Panc1 (cell line): ENCODE results near the gene CCNG2. TPM values are rescaled to one million over a fixed set of nuclear protein-coding genes. Genes with fewer than 3 reads are reported as not detected.

ENCODE experiments used
- ATAC-seq: fragments of 200-7000 bp; cut with Tn5 transposase; 2 replicates; pipeline ENCODE4 v1.9.1; 2020; ENCODE audit warnings: mild to moderate bottlenecking, moderate library complexity
- BruUV-seq: library from RNA; stranded (reverse); fragments of 400-500 nt; replicated peaks from 2 replicates; lab custom pipeline; 2021; lab: Mats Ljungman, UMichigan
- CTCF ChIA-PET: fragments of 300-600 bp; sonication (Branson Sonifier 250); formaldehyde crosslinking; loops from one replicate; lab custom pipeline; 2022; ENCODE audit warnings: antibody characterized with exemption; lab: Charles Lee
- POLR2A ChIA-PET: fragments of 300-600 bp; sonication (Branson Sonifier 250); formaldehyde crosslinking; loops from one replicate; lab custom pipeline; 2022; ENCODE audit warnings: antibody characterized with exemption; lab: Charles Lee
- DNase-seq: peaks from one replicate; pipeline ENCODE4 v3.0.0-alpha.2; 2010; ENCODE audit warnings: low read depth, low spot score
- H3K27ac ChIP-seq: 2 replicates; pipeline ENCODE4 v1.5.1; 2011; ENCODE audit warnings: mild to moderate bottlenecking, low read length, inconsistent platforms
- H3K27me3 ChIP-seq: fragments of 200-500 bp; sonication (Bioruptor generic); 2 replicates; pipeline ENCODE4 v1.6.0; 2014; ENCODE audit warnings: low read length, inconsistent platforms; ENCODE audit not compliant: control insufficient read depth, insufficient read depth
- H3K36me3 ChIP-seq: fragments of 200-500 bp; sonication (Bioruptor generic); 2 replicates; pipeline ENCODE4 v1.5.1; 2014; ENCODE audit warnings: inconsistent platforms, mild to moderate bottlenecking, low read length, moderate library complexity; ENCODE audit not compliant: control insufficient read depth, insufficient read depth
- H3K4me1 ChIP-seq: 2 replicates; pipeline ENCODE4 v1.5.1; 2011; ENCODE audit warnings: inconsistent platforms, mild to moderate bottlenecking, low read length, moderate library complexity; ENCODE audit not compliant: control insufficient read depth, insufficient read depth
- H3K4me3 ChIP-seq, 2 experiments: 2 replicates each; pipeline ENCODE4 v1.5.1; 2011 to 2012; ENCODE audit warnings: low read depth in 2 of 2, low read length in 2 of 2, mild to moderate bottlenecking in 2 of 2, inconsistent platforms in 1 of 2, moderate library complexity in 1 of 2
- H3K9me3 ChIP-seq: fragments of 200-500 bp; sonication (Bioruptor generic); 2 replicates; pipeline ENCODE4 v1.5.1; 2014; ENCODE audit warnings: low read depth, mild to moderate bottlenecking, inconsistent platforms, low read length, moderate library complexity; ENCODE audit not compliant: control insufficient read depth, insufficient read depth
- POLR2AphosphoS5 ChIP-seq: IDR thresholded peaks from 2 replicates; pipeline ENCODE4 v1.6.1; 2012; ENCODE audit warnings: mild to moderate bottlenecking, low read depth, low read length, moderate library complexity
- SIN3A ChIP-seq: IDR thresholded peaks from 2 replicates; pipeline ENCODE4 v1.6.1; 2012; ENCODE audit warnings: low read depth, mild to moderate bottlenecking, low read length, moderate library complexity, borderline replicate concordance; ENCODE audit not compliant: insufficient read depth
- TCF7L2 ChIP-seq: IDR thresholded peaks from 2 replicates; pipeline ENCODE4 v1.6.1; 2011; ENCODE audit warnings: mild to moderate bottlenecking, low read depth, low read length, inconsistent platforms
- in situ Hi-C: cut with HindIII; loops from 2 replicates; pipeline ENCODE4 v1.10.0; 2016; ENCODE audit warnings: low sequenced_read_pairs, low pct_unique_long_range_greater_than_20kb
- intact Hi-C: fragments of 100-400 bp; cut with micrococcal nuclease; formaldehyde crosslinking; loops from one replicate; pipeline ENCODE4 v1.10.0; 2022; ENCODE audit not compliant: unreplicated experiment
- total RNA-seq: library from RNA; stranded (reverse); gene quantifications from one replicate; pipeline ENCODE4 v1.2.1, GENCODE V29; 2021; ENCODE audit not compliant: unreplicated experiment
- TF ChIP-seq, protein P1 (sequence below), 2 experiments: IDR thresholded peaks; 2 replicates each; pipeline ENCODE4 v1.6.1; 2011 to 2012; ENCODE audit warnings: low read depth in 2 of 2, control low read depth in 1 of 2, low read length in 1 of 2, mild to moderate bottlenecking in 1 of 2, moderate library complexity in 1 of 2; ENCODE audit not compliant: insufficient read depth in 1 of 2
- TF ChIP-seq, protein P2 (sequence below): fragments of 450-650 bp; IDR thresholded peaks from 2 replicates; pipeline ENCODE4 v1.5.1; 2017; ENCODE audit warnings: mild to moderate bottlenecking

CCNG2 gene
- total RNA-seq, 1 experiment from 2014 or later = 18.4 TPM

DNA sequence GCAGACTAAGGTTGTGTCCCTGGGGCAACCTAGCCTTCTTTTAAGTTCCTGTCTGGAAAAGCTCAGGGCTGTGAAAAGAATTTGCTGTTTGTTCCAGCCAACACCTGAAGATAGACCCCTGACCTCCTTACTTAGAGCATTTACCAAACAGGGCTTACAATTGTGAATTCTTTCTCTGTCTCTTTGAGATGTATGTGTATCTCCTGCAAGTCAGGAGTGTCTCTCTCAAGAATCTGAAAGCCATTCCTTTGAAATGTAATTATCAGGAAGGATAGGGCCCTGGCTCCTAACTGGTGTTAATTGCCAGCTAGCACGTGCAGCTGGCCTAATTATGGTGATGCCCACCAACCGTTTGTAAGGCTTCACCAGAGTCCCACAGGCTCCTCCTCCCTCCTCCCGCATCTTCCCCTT lies 18.2 kb downstream of the CCNG2 start:
- POLR2A ChIA-PET = no interaction called here
- no TSS peak for BruUV-seq

GRCh38 chr4:77176640-77177039 lies 19.6 kb downstream of the CCNG2 start:
- BruUV-seq = no TSS peak
- TF ChIP-seq TCF7L2 (no peak), POLR2AphosphoS5 (no peak), SIN3A (no peak)
- TF ChIP-seq, protein P1, sequence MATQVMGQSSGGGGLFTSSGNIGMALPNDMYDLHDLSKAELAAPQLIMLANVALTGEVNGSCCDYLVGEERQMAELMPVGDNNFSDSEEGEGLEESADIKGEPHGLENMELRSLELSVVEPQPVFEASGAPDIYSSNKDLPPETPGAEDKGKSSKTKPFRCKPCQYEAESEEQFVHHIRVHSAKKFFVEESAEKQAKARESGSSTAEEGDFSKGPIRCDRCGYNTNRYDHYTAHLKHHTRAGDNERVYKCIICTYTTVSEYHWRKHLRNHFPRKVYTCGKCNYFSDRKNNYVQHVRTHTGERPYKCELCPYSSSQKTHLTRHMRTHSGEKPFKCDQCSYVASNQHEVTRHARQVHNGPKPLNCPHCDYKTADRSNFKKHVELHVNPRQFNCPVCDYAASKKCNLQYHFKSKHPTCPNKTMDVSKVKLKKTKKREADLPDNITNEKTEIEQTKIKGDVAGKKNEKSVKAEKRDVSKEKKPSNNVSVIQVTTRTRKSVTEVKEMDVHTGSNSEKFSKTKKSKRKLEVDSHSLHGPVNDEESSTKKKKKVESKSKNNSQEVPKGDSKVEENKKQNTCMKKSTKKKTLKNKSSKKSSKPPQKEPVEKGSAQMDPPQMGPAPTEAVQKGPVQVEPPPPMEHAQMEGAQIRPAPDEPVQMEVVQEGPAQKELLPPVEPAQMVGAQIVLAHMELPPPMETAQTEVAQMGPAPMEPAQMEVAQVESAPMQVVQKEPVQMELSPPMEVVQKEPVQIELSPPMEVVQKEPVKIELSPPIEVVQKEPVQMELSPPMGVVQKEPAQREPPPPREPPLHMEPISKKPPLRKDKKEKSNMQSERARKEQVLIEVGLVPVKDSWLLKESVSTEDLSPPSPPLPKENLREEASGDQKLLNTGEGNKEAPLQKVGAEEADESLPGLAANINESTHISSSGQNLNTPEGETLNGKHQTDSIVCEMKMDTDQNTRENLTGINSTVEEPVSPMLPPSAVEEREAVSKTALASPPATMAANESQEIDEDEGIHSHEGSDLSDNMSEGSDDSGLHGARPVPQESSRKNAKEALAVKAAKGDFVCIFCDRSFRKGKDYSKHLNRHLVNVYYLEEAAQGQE (IDR thresholded peaks at IDR 0.05; ENCODE audit: insufficient read depth in 1 of 2, low read depth in 2 of 2, low read length in 1 of 2) = no peak
- TF ChIP-seq, protein P2, sequence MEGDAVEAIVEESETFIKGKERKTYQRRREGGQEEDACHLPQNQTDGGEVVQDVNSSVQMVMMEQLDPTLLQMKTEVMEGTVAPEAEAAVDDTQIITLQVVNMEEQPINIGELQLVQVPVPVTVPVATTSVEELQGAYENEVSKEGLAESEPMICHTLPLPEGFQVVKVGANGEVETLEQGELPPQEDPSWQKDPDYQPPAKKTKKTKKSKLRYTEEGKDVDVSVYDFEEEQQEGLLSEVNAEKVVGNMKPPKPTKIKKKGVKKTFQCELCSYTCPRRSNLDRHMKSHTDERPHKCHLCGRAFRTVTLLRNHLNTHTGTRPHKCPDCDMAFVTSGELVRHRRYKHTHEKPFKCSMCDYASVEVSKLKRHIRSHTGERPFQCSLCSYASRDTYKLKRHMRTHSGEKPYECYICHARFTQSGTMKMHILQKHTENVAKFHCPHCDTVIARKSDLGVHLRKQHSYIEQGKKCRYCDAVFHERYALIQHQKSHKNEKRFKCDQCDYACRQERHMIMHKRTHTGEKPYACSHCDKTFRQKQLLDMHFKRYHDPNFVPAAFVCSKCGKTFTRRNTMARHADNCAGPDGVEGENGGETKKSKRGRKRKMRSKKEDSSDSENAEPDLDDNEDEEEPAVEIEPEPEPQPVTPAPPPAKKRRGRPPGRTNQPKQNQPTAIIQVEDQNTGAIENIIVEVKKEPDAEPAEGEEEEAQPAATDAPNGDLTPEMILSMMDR = no peak
- Histone ChIP-seq H3K36me3 (no peaks in the 10 kb centered on the region), H3K27ac (no peak overlapping the region), H3K4me3 (no peak overlapping the region), H3K27me3 (no peaks in the 10 kb centered on the region), H3K4me1 (no peaks in the 10 kb centered on the region), H3K9me3 (no peaks in the 10 kb centered on the region)
- ChIA-PET POLR2A (no interaction called here), CTCF (no interaction called here)
- DNase-seq = no peak
- no peak for ATAC-seq
- intact Hi-C loops = no loop called here
- in situ Hi-C loops = no loop called here

More for the DNA sequence above, 18.2 kb downstream of the CCNG2 start:
- CTCF ChIA-PET = no interaction called here
- Histone ChIP-seq H3K36me3 (no peaks in the 10 kb centered on the region), H3K27me3 (no peaks in the 10 kb centered on the region), H3K27ac (no peak overlapping the region), H3K4me3 (no peak overlapping the region), H3K9me3 (no peaks in the 10 kb centered on the region), H3K4me1 (no peaks in the 10 kb centered on the region)
- intact Hi-C loops = no loop called here
- no peak for DNase-seq
- ATAC-seq = no peak
- TF ChIP-seq SIN3A = no peak
- TF ChIP-seq, protein P1 (IDR thresholded peaks at IDR 0.05; ENCODE audit: insufficient read depth in 1 of 2, low read depth in 2 of 2, low read length in 1 of 2) = no peak
- TF ChIP-seq POLR2AphosphoS5 = no peak
- TF ChIP-seq TCF7L2 = no peak
- TF ChIP-seq, protein P2 = no peak
- in situ Hi-C loops = no loop called here
